Measurements from ENCODE around the gene FLRT1. TPM values are rescaled to one million over a fixed set of nuclear protein-coding genes. Genes with fewer than 3 reads are reported as not detected.

Gene FLRT1
- total and polyA plus RNA-seq, 2 of the 13 experiments (the other 11 are each of a cell fraction or from before 2014, with no cell fraction given): 0.02 to 0.08 TPM

- TF ChIP-seq ARID4A (CRISPR knock-in tag; IDR thresholded peaks at IDR 0.05; ENCODE audit: borderline replicate concordance) (no peak), PRPF4 (IDR thresholded peaks at IDR 0.05; ENCODE audit: low read depth, low read length, poor library complexity, severe bottlenecking) (no peak), ZNF383 (CRISPR knock-in tag; IDR thresholded peaks at IDR 0.05; ENCODE audit: borderline replicate concordance) (no peak), TSC22D2 (CRISPR knock-in tag; IDR thresholded peaks at IDR 0.05; ENCODE audit: borderline replicate concordance) (no peak), ZMYM3 (CRISPR knock-in tag; IDR thresholded peaks at IDR 0.05) (no peak), HIVEP1 (CRISPR knock-in tag; IDR thresholded peaks at IDR 0.05) (no peak), KDM5B (CRISPR knock-in tag; IDR thresholded peaks at IDR 0.05; ENCODE audit: borderline replicate concordance) (no peak), MED13 (CRISPR knock-in tag; IDR thresholded peaks at IDR 0.05) (no peak)
Observed at GRCh38 chr11:64057890-64058289, 22.2 kb downstream of the FLRT1 start (continued).

DNA sequence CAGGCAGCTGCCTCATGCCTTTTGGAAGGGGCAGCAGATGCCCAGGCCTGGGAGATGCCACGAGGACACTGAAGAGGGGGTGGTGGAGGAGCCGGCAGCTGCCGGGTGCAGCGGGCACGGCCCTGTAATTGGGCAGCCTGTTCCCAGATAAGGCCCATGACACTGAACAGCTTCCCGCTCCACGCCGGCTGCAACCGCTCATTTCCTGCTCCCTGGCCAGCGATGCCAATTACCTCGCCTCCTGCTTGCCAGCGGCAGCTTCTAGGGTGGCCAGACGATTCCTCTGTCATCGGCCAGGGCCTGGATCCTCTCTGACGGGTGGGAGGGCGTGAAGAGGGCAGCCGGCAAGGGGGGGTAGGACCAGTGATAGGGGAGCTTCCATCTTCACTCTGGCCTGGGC is 22.8 kb downstream of the FLRT1 start:
- FAIRE-seq: no peak
- Histone ChIP-seq H3K36me3 (replicated peaks in 1 of 2; ENCODE audit: control insufficient read depth in 1 of 2, insufficient read depth in 2 of 2, low read length in 2 of 2) (no peaks in the 10 kb centered on the region), H3K27ac (ENCODE audit: extremely low read length, insufficient read depth, low read length) (no peak overlapping the region), H2AFZ (ENCODE audit: low read length) (no peak overlapping the region), H3K4me1 (ENCODE audit: insufficient read depth, low read length) (no peaks in the 10 kb centered on the region), H4K20me1 (ENCODE audit: insufficient read depth, low read length) (peaks cover 4% of the 10 kb centered on the region; the same call in 1 of the 2 replicates), H3K27me3 (ENCODE audit: control insufficient read depth in 1 of 2, insufficient read depth in 2 of 2, low read length in 2 of 2) (no peaks in the 10 kb centered on the region), H3K9me3 (ENCODE audit: low read length) (no peaks in the 10 kb centered on the region), H3K4me3 (replicated peaks in 1 of 3; ENCODE audit: insufficient read depth in 1 of 3, low read depth in 2 of 3, low read length in 3 of 3) (no peak overlapping the region), H3K9ac (ENCODE audit: insufficient read depth, low read depth, low read length) (no peak overlapping the region), H3K79me2 (ENCODE audit: insufficient read depth, low read length) (no peaks in the 10 kb centered on the region), H3K4me2 (ENCODE audit: low read depth, low read length) (no peak overlapping the region)
- 96% methylated on average over 16 of the region's 17 CpGs for WGBS (ENCODE audit: low lambda C conversion rate)
- TF ChIP-seq ZBTB21 (CRISPR knock-in tag; IDR thresholded peaks at IDR 0.05) (no peak), HNRNPL (IDR thresholded peaks at IDR 0.05; ENCODE audit: low read depth, low read length) (peak; percentile 85)
- DNase-seq (ENCODE audit: low spot score): no peak
- CTCF ChIA-PET (ENCODE audit: low intra/inter-chr PET ratio, low total read pairs): no interaction called here
- in situ Hi-C loops (cut with HindIII; ENCODE audit: extremely low pct_ligation_motif_present, low pct_unique_long_range_greater_than_20kb): no loop called here
- intact Hi-C loops (cut with micrococcal nuclease; ENCODE audit: unreplicated experiment): no loop called here
- BruUV-seq (replicated peaks): no TSS peak
- POLR2A ChIA-PET: no interaction called here
- no peak for ATAC-seq
